ENCODE results near the gene ITPKC. TPM values are rescaled to one million over a fixed set of nuclear protein-coding genes. Genes with fewer than 3 reads are reported as not detected.

ITPKC gene
- total RNA-seq, 1 experiment from 2014 or later, result 11.4 TPM

DNA sequence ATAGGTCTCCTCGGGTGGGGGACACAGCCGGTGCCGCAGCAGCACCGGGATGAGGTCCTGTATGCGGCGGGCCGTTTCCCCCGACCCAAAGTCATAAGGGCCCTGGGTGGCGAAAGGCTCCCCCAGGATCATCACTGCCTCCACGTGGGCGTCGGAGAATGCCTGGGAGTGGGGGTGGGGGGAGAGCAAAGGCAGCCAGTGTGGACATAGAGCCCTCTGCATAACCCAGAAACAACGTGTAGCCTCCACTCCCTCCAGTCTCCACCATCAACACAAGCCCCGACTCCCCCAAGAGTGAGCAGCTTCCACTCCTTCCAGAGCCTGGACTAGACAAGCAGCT lies 24.7 kb upstream of the ITPKC start:
- H3K4me2 ChIP-seq (ENCODE audit: low read length), result no peak overlapping the region
- H4K20me1 ChIP-seq (ENCODE audit: insufficient read depth), result no peaks in the 10 kb centered on the region
- peak overlapping the region; percentile 88; the same call in 1 of the 2 replicates for H3K27ac ChIP-seq (ENCODE audit: low read depth, low read length)
- no peak overlapping the region for H3K9ac ChIP-seq (ENCODE audit: low read length)
- no peak overlapping the region for H2AFZ ChIP-seq (ENCODE audit: low read depth, low read length, poor library complexity, severe bottlenecking)
- no peaks in the 10 kb centered on the region for H3K9me3 ChIP-seq (ENCODE audit: control insufficient read depth in 1 of 2, insufficient read depth in 1 of 2, low read depth in 1 of 2, low read length in 2 of 2)
- no peak for DNase-seq (ENCODE audit: low read depth, low spot score)
- CTCF ChIA-PET, result no interaction called here
- RAD21 ChIA-PET (ENCODE audit: low non-redundant PET in 1 of 2, low total read pairs in 2 of 2, uncharacterized antibody in 2 of 2, unreplicated experiment in 2 of 2), result no interaction called here
- peaks cover 12 to 26% of the 10 kb centered on the region in 2 experiments; a peak in 3 of 4 replicates for H3K4me1 ChIP-seq (ENCODE audit: control insufficient read depth in 1 of 2, insufficient read depth in 2 of 2, low read length in 2 of 2)
- no TSS peak for BruUV-seq (replicated peaks)
- no peaks in the 10 kb centered on the region for H3K9me2 ChIP-seq (ENCODE audit: insufficient read depth)
- H3K27me3 ChIP-seq (ENCODE audit: insufficient read depth, low read length), result no peaks in the 10 kb centered on the region
- H3K4me3 ChIP-seq (replicated peaks in 1 of 2; ENCODE audit: low read depth in 1 of 2, low read length in 2 of 2), result no peak overlapping the region
- peaks cover 0 to 7% of the 10 kb centered on the region in 2 experiments; a peak in 2 of 4 replicates for H3K36me3 ChIP-seq (ENCODE audit: control insufficient read depth in 1 of 2, insufficient read depth in 2 of 2, low read length in 2 of 2)
- no peak for ATAC-seq
- no peak for TF ChIP-seq TCF7L2 (IDR thresholded peaks at IDR 0.05; ENCODE audit: borderline replicate concordance, extremely low read depth, insufficient read depth, insufficient read length)
- TF ChIP-seq, protein P1, sequence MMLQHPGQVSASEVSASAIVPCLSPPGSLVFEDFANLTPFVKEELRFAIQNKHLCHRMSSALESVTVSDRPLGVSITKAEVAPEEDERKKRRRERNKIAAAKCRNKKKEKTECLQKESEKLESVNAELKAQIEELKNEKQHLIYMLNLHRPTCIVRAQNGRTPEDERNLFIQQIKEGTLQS (IDR thresholded peaks at IDR 0.05), result no peak
- no peak for TF ChIP-seq ZFX (IDR thresholded peaks at IDR 0.05)
- no peak for TF ChIP-seq EGR1 (IDR thresholded peaks at IDR 0.05; ENCODE audit: low read depth)
- TF ChIP-seq EZH2 (IDR thresholded peaks at IDR 0.05), result no peak
- TF ChIP-seq YY1 (IDR thresholded peaks at IDR 0.05; ENCODE audit: extremely low read depth, insufficient replicate concordance, low read depth, low read length), result no peak
- POLR2A ChIA-PET, result no interaction called here
- intact Hi-C loops (cut with micrococcal nuclease), result no loop called here
- peaks cover 29% of the 10 kb centered on the region for H3K79me2 ChIP-seq (ENCODE audit: insufficient read depth, low read length)

DNA sequence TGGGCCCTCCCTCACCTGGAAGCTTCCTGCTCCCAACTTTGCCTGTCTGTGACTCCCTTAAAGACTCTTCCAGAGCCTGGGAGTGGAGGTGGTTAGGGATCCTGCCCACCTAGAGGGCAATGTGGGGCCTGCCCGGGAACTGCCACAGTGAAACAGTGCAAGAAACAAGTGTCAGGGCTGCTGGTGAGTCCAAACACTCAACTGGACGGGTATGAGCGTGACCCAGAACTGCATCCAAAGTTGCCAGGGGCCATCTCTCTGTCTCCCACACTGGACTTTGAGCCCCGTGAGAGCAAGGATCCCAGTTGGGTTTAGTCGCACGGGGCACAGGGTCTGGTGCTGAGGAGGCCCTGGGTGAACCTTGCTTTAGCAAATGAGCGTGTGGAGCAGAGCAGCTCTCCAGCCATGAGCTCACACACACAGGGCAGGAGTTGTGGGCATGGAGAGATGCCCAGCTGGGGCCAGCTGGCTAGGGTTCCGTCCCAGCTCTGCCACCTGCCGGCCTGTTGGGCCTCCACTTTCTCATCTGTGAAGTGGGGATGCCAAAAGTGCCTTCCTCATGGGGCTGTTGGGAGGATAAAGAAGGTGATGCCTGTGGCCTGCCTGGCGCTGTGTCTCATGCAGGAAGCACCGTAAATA lies 23.6 kb upstream of the ITPKC start:
- no peak overlapping the region for H2AFZ ChIP-seq (ENCODE audit: low read depth, low read length, poor library complexity, severe bottlenecking)
- ChIA-PET RAD21 (ENCODE audit: low non-redundant PET in 1 of 2, low total read pairs in 2 of 2, uncharacterized antibody in 2 of 2, unreplicated experiment in 2 of 2) (no interaction called here), CTCF (no interaction called here), POLR2A (no interaction called here)
- peaks cover 0 to 7% of the 10 kb centered on the region in 2 experiments; a peak in 2 of 4 replicates for H3K36me3 ChIP-seq (ENCODE audit: control insufficient read depth in 1 of 2, insufficient read depth in 2 of 2, low read length in 2 of 2)
- H3K27me3 ChIP-seq (ENCODE audit: insufficient read depth, low read length), result no peaks in the 10 kb centered on the region
- no peak overlapping the region for H3K4me2 ChIP-seq (ENCODE audit: low read length)
- no peak overlapping the region for H3K27ac ChIP-seq (ENCODE audit: low read depth, low read length)
- ATAC-seq (no peak), DNase-seq (ENCODE audit: low read depth, low spot score) (no peak)
- intact Hi-C loops (cut with micrococcal nuclease), result no loop called here
- H3K9me2 ChIP-seq (ENCODE audit: insufficient read depth), result no peaks in the 10 kb centered on the region
- no TSS peak for BruUV-seq (replicated peaks)
- H4K20me1 ChIP-seq (ENCODE audit: insufficient read depth), result no peaks in the 10 kb centered on the region
- H3K4me3 ChIP-seq (replicated peaks in 1 of 2; ENCODE audit: low read depth in 1 of 2, low read length in 2 of 2), result no peak overlapping the region
- peaks cover 12 to 26% of the 10 kb centered on the region in 2 experiments; a peak in 3 of 4 replicates for H3K4me1 ChIP-seq (ENCODE audit: control insufficient read depth in 1 of 2, insufficient read depth in 2 of 2, low read length in 2 of 2)
- TF ChIP-seq YY1 (IDR thresholded peaks at IDR 0.05; ENCODE audit: extremely low read depth, insufficient replicate concordance, low read depth, low read length) (no peak), FOSL1 (IDR thresholded peaks at IDR 0.05; ENCODE audit: low read depth) (no peak), SP1 (IDR thresholded peaks at IDR 0.05; ENCODE audit: low read depth) (no peak), POLR2AphosphoS5 (IDR thresholded peaks at IDR 0.05; ENCODE audit: low read depth, low read length) (no peak), ZNF274 (IDR thresholded peaks at IDR 0.05; ENCODE audit: low read depth, low read length) (no peak), EGR1 (IDR thresholded peaks at IDR 0.05; ENCODE audit: low read depth) (no peak)
- TF ChIP-seq, protein P2, sequence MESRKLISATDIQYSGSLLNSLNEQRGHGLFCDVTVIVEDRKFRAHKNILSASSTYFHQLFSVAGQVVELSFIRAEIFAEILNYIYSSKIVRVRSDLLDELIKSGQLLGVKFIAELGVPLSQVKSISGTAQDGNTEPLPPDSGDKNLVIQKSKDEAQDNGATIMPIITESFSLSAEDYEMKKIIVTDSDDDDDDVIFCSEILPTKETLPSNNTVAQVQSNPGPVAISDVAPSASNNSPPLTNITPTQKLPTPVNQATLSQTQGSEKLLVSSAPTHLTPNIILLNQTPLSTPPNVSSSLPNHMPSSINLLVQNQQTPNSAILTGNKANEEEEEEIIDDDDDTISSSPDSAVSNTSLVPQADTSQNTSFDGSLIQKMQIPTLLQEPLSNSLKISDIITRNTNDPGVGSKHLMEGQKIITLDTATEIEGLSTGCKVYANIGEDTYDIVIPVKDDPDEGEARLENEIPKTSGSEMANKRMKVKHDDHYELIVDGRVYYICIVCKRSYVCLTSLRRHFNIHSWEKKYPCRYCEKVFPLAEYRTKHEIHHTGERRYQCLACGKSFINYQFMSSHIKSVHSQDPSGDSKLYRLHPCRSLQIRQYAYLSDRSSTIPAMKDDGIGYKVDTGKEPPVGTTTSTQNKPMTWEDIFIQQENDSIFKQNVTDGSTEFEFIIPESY (IDR thresholded peaks at IDR 0.05; ENCODE audit: extremely low read depth, insufficient replicate concordance, low read length), result no peak
- TF ChIP-seq, protein P1 (IDR thresholded peaks at IDR 0.05), result no peak
- TF ChIP-seq, protein P3, sequence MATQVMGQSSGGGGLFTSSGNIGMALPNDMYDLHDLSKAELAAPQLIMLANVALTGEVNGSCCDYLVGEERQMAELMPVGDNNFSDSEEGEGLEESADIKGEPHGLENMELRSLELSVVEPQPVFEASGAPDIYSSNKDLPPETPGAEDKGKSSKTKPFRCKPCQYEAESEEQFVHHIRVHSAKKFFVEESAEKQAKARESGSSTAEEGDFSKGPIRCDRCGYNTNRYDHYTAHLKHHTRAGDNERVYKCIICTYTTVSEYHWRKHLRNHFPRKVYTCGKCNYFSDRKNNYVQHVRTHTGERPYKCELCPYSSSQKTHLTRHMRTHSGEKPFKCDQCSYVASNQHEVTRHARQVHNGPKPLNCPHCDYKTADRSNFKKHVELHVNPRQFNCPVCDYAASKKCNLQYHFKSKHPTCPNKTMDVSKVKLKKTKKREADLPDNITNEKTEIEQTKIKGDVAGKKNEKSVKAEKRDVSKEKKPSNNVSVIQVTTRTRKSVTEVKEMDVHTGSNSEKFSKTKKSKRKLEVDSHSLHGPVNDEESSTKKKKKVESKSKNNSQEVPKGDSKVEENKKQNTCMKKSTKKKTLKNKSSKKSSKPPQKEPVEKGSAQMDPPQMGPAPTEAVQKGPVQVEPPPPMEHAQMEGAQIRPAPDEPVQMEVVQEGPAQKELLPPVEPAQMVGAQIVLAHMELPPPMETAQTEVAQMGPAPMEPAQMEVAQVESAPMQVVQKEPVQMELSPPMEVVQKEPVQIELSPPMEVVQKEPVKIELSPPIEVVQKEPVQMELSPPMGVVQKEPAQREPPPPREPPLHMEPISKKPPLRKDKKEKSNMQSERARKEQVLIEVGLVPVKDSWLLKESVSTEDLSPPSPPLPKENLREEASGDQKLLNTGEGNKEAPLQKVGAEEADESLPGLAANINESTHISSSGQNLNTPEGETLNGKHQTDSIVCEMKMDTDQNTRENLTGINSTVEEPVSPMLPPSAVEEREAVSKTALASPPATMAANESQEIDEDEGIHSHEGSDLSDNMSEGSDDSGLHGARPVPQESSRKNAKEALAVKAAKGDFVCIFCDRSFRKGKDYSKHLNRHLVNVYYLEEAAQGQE (IDR thresholded peaks at IDR 0.05; ENCODE audit: low read depth), result no peak
- H3K9me3 ChIP-seq (ENCODE audit: control insufficient read depth in 1 of 2, insufficient read depth in 1 of 2, low read depth in 1 of 2, low read length in 2 of 2), result no peaks in the 10 kb centered on the region
- peaks cover 20% of the 10 kb centered on the region for H3K79me2 ChIP-seq (ENCODE audit: insufficient read depth, low read length)
- no peak overlapping the region for H3K9ac ChIP-seq (ENCODE audit: low read length)
